OCI-LY7 (cell line): ENCODE data around the gene EXOSC10. TPM values are rescaled to one million over a fixed set of nuclear protein-coding genes. Genes with fewer than 3 reads are reported as not detected.

Source experiments
- BruUV-seq: library from RNA; stranded (reverse); fragments of 400-500 nt; replicated peaks from 2 replicates; lab custom pipeline; 2021; lab: Mats Ljungman, UMichigan
- CTCF ChIA-PET: fragments of 300-600 bp; sonication (Branson Sonifier 250); formaldehyde crosslinking; loops from one replicate; lab custom pipeline; 2022; ENCODE audit warnings: antibody characterized with exemption; ENCODE audit not compliant: unreplicated experiment; lab: Charles Lee
- POLR2A ChIA-PET: fragments of 300-600 bp; sonication (Branson Sonifier 250); formaldehyde crosslinking; loops from one replicate; lab custom pipeline; 2022; ENCODE audit warnings: antibody characterized with exemption; lab: Charles Lee
- DNase-seq: peaks from one replicate; pipeline ENCODE4 v3.0.0-alpha.2; 2015; ENCODE audit warnings: low spot score
- H2AFZ ChIP-seq: fragments of 200-600 bp; sonication (generic), shearing (Covaris generic); 2 replicates; pipeline ENCODE4 v1.6.1; 2014; ENCODE audit warnings: mild to moderate bottlenecking, antibody characterized with exemption, low read length, moderate library complexity
- H3K27ac ChIP-seq: fragments of 200-600 bp; sonication (generic); 2 replicates; pipeline ENCODE4 v1.5.1; 2014; ENCODE audit warnings: mixed run types, low read depth, mild to moderate bottlenecking, moderate library complexity, low read length, inconsistent platforms; ENCODE audit not compliant: poor library complexity, severe bottlenecking
- H3K36me3 ChIP-seq: fragments of 200-600 bp; sonication (generic); 2 replicates; pipeline ENCODE4 v1.6.1; 2014; ENCODE audit warnings: mild to moderate bottlenecking, antibody characterized with exemption, low read length, moderate library complexity, mixed read lengths; ENCODE audit not compliant: insufficient read depth
- H3K4me1 ChIP-seq: fragments of 200-600 bp; sonication (generic); 2 replicates; pipeline ENCODE4 v1.5.1; 2014; ENCODE audit warnings: mild to moderate bottlenecking, low read length; ENCODE audit not compliant: insufficient read depth, poor library complexity, severe bottlenecking
- H3K4me2 ChIP-seq: fragments of 200-600 bp; sonication (generic); 2 replicates; pipeline ENCODE4 v1.6.1; 2014; ENCODE audit warnings: mild to moderate bottlenecking, low read length
- H3K4me3 ChIP-seq: fragments of 200-600 bp; sonication (generic); 2 replicates; pipeline ENCODE4 v1.5.1; 2014; ENCODE audit warnings: mild to moderate bottlenecking, low read depth, low read length; ENCODE audit not compliant: poor library complexity, severe bottlenecking
- H3K79me2 ChIP-seq: fragments of 200-600 bp; sonication (generic); 2 replicates; pipeline ENCODE4 v1.6.1; 2016; ENCODE audit warnings: low read depth, mild to moderate bottlenecking, low read length, moderate library complexity, mixed read lengths; ENCODE audit not compliant: insufficient read depth
- H3K9me2 ChIP-seq: fragments of 200-600 bp; sonication (generic); 2 replicates; pipeline ENCODE4 v1.6.1; 2016; ENCODE audit warnings: mild to moderate bottlenecking, low read length, mixed read lengths; ENCODE audit not compliant: insufficient read depth
- H3K9me3 ChIP-seq: fragments of 200-600 bp; sonication (generic); 2 replicates; pipeline ENCODE4 v1.6.1; 2014; ENCODE audit warnings: mild to moderate bottlenecking, mixed run types, low read length, mixed read lengths
- H4K20me1 ChIP-seq: fragments of 200-600 bp; sonication (generic); 2 replicates; pipeline ENCODE4 v1.6.1; 2014; ENCODE audit warnings: mild to moderate bottlenecking, antibody characterized with exemption, low read length, moderate library complexity, mixed read lengths; ENCODE audit not compliant: insufficient read depth
- EZH2phosphoT487 ChIP-seq: fragments of 200-600 bp; sonication (generic); IDR thresholded peaks from 2 replicates; pipeline ENCODE4 v1.6.1; 2018; ENCODE audit warnings: low read depth, borderline replicate concordance, mild to moderate bottlenecking, mixed run types, antibody characterized with exemption, low read length, moderate library complexity, mixed read lengths
- intact Hi-C: fragments of 100-400 bp; cut with micrococcal nuclease; formaldehyde crosslinking; loops from one replicate; pipeline ENCODE4 v1.10.0; 2022; ENCODE audit not compliant: unreplicated experiment
- total RNA-seq, 2 experiments: library from RNA; depleted of rRNA in 1 of 2; stranded (reverse); fragments of >200 nt in 1 of 2; shearing (Covaris generic) in 1 of 2; gene quantifications; 2 replicates each; pipeline ENCODE4 v1.2.3, GENCODE V29; 2014 to 2022
- TF ChIP-seq, protein P1 (sequence below): fragments of 200-600 bp; sonication (generic); conservative IDR thresholded peaks from 2 replicates; pipeline ENCODE4 v1.5.1; 2014; ENCODE audit warnings: mild to moderate bottlenecking, antibody characterized with exemption, low read length, moderate library complexity, mixed read lengths

EXOSC10 gene
- total RNA-seq, 2 experiments from 2014 or later = 75.1 to 91.9 TPM

DNA sequence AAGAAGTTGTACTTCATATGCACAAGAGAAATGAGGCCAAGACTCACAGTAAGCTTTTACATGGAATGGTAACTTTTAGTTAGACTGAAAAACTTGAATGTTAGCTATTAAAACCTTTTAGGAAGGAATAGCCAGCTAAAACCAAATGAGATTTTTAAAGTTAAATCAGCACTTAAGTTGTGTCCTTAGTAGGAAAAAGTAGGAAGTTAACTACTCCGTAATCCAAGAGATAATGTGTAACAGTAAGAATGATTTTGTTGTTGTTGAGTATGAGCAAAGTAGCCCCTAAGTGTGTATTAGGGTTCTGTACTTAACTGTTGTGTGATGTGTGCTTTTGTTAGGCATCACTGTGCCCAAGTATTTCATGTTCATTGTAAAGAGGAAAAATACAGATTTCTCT lies 74.1 kb downstream of the EXOSC10 start:
- no peak for TF ChIP-seq EZH2phosphoT487
- TF ChIP-seq, protein P1, sequence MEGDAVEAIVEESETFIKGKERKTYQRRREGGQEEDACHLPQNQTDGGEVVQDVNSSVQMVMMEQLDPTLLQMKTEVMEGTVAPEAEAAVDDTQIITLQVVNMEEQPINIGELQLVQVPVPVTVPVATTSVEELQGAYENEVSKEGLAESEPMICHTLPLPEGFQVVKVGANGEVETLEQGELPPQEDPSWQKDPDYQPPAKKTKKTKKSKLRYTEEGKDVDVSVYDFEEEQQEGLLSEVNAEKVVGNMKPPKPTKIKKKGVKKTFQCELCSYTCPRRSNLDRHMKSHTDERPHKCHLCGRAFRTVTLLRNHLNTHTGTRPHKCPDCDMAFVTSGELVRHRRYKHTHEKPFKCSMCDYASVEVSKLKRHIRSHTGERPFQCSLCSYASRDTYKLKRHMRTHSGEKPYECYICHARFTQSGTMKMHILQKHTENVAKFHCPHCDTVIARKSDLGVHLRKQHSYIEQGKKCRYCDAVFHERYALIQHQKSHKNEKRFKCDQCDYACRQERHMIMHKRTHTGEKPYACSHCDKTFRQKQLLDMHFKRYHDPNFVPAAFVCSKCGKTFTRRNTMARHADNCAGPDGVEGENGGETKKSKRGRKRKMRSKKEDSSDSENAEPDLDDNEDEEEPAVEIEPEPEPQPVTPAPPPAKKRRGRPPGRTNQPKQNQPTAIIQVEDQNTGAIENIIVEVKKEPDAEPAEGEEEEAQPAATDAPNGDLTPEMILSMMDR = no peak
- Histone ChIP-seq H3K4me2 (no peak overlapping the region), H3K27ac (no peak overlapping the region), H3K4me3 (no peak overlapping the region), H4K20me1 (peaks cover 9% of the 10 kb centered on the region; the same call in 1 of the 2 replicates), H3K9me3 (no peaks in the 10 kb centered on the region), H3K9me2 (no peaks in the 10 kb centered on the region), H3K4me1 (no peaks in the 10 kb centered on the region), H3K36me3 (peaks cover 89% of the 10 kb centered on the region), H3K79me2 (no peaks in the 10 kb centered on the region; the same call in 1 of the 2 replicates), H2AFZ (no peak overlapping the region)
- ChIA-PET CTCF (no interaction called here), POLR2A (interaction anchor here (0.7 to 1.1 kb wide), 2 partner anchors 14 to 33 kb away, joined by 3 read pairs; partner anchors contain the start of gene TARDBP)
- intact Hi-C loops = no loop called here
- BruUV-seq = no TSS peak
- DNase-seq = no peak

DNA sequence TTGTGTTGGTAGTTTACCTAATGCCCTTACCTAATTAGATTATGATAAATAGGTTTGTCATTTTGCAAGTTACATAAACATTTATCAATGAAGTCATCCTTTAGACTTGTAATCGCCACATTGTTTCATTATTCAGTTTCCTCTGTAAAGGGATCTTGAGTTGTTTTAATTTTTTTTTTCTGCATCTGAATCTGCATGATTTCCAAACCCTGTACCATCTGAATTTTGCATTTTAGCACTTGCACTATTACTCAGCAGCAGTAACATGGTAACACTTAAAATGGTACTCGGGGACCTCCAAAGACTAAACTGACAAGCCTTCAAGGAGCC lies 74.8 kb downstream of the EXOSC10 start:
- BruUV-seq = no TSS peak

More for the DNA sequence above, 74.8 kb downstream of the EXOSC10 start:
- H4K20me1 ChIP-seq = peaks cover 9% of the 10 kb centered on the region; the same call in 1 of the 2 replicates
- no peaks in the 10 kb centered on the region for H3K9me3 ChIP-seq
- ChIA-PET POLR2A (interaction anchor here (0.6 to 1.1 kb wide), 2 partner anchors 13 to 550 kb away, joined by 3 read pairs; partner anchors contain the start of gene TARDBP), CTCF (no interaction called here)
- DNase-seq = no peak
- peaks cover 89% of the 10 kb centered on the region for H3K36me3 ChIP-seq
- H3K27ac ChIP-seq = no peak overlapping the region
- no peaks in the 10 kb centered on the region for H3K4me1 ChIP-seq
- intact Hi-C loops = no loop called here
- no peak overlapping the region for H3K4me2 ChIP-seq
- no peak overlapping the region for H3K4me3 ChIP-seq
- no peaks in the 10 kb centered on the region for H3K9me2 ChIP-seq
- TF ChIP-seq, protein P1 = no peak
- TF ChIP-seq EZH2phosphoT487 = no peak
- no peaks in the 10 kb centered on the region; the same call in 1 of the 2 replicates for H3K79me2 ChIP-seq
- no peak overlapping the region for H2AFZ ChIP-seq
